Erythroblast (primary cell): ENCODE results near the gene APPL2.

Source experiments
- GATA1 ChIP-seq: IDR thresholded peaks from 2 replicates; pipeline ENCODE4 v1.6.1; 2011; ENCODE audit warnings: low read depth, mild to moderate bottlenecking, control low read depth, low read length, moderate library complexity
- POLR2A ChIP-seq: IDR thresholded peaks from 2 replicates; pipeline ENCODE4 v1.6.1; 2011; ENCODE audit warnings: mild to moderate bottlenecking, low read length

GRCh38 chr12:105190530-105190929 lies 45.4 kb downstream of the APPL2 start:
- TF ChIP-seq POLR2A (no peak), GATA1 (no peak)
